HEK293 (cell line): Measurements from ENCODE around the gene SS18L1.

ENCODE experiments used
- CTCF ChIP-seq: fragments of 450-650 bp; formaldehyde crosslinking; IDR thresholded peaks from 2 replicates; pipeline ENCODE4 v1.5.1; 2016; ENCODE audit warnings: missing biosample characterization, missing genetic modification characterization
- GLI4 ChIP-seq: fragments of 450-650 bp; formaldehyde crosslinking; IDR thresholded peaks from 2 replicates; pipeline ENCODE4 v1.5.1; 2016; ENCODE audit warnings: missing biosample characterization, missing genetic modification characterization
- PATZ1 ChIP-seq: fragments of 450-650 bp; formaldehyde crosslinking; IDR thresholded peaks from 2 replicates; pipeline ENCODE4 v1.5.1; 2016; ENCODE audit warnings: missing biosample characterization, missing genetic modification characterization
- ZBTB6 ChIP-seq: fragments of 450-650 bp; formaldehyde crosslinking; IDR thresholded peaks from 2 replicates; pipeline ENCODE4 v1.5.1; 2017; ENCODE audit warnings: missing biosample characterization, missing genetic modification characterization
- ZNF133 ChIP-seq: fragments of 450-650 bp; formaldehyde crosslinking; IDR thresholded peaks from 2 replicates; pipeline ENCODE4 v1.5.1; 2016; ENCODE audit warnings: missing biosample characterization, missing genetic modification characterization
- ZNF596 ChIP-seq: fragments of 450-650 bp; IDR thresholded peaks from 2 replicates; pipeline ENCODE4 v1.5.0; 2018; ENCODE audit warnings: missing biosample characterization, mild to moderate bottlenecking, missing genetic modification characterization, moderate library complexity
- ZNF76 ChIP-seq: fragments of 450-650 bp; formaldehyde crosslinking; IDR thresholded peaks from 2 replicates; pipeline ENCODE4; 2016; ENCODE audit warnings: low read depth, missing biosample characterization, missing genetic modification characterization, borderline replicate concordance
- ZNF768 ChIP-seq: fragments of 450-650 bp; formaldehyde crosslinking; IDR thresholded peaks from 2 replicates; pipeline ENCODE4 v1.5.1; 2018; ENCODE audit warnings: missing biosample characterization, mild to moderate bottlenecking, missing genetic modification characterization
- ZNF777 ChIP-seq: fragments of 450-650 bp; formaldehyde crosslinking; IDR thresholded peaks from 2 replicates; pipeline ENCODE4 v1.5.1; 2017; ENCODE audit warnings: missing biosample characterization, missing genetic modification characterization, borderline replicate concordance

GRCh38 chr20:62146019-62146755 lies 2.6 kb downstream of the SS18L1 start:
- TF ChIP-seq ZNF76 (tag by site-specific recombination), result no peak
- no peak for TF ChIP-seq PATZ1
- TF ChIP-seq ZNF596 (tag by site-specific recombination), result no peak
- no peak for TF ChIP-seq ZBTB6 (tag by site-specific recombination)
- TF ChIP-seq GLI4 (tag by site-specific recombination), result no peak
- no peak for TF ChIP-seq ZNF768
- TF ChIP-seq CTCF, result no peak
- TF ChIP-seq ZNF133, result no peak
- TF ChIP-seq ZNF777 (tag by site-specific recombination), result no peak
